Measurements from ENCODE around the gene MAGEB6.

DNA sequence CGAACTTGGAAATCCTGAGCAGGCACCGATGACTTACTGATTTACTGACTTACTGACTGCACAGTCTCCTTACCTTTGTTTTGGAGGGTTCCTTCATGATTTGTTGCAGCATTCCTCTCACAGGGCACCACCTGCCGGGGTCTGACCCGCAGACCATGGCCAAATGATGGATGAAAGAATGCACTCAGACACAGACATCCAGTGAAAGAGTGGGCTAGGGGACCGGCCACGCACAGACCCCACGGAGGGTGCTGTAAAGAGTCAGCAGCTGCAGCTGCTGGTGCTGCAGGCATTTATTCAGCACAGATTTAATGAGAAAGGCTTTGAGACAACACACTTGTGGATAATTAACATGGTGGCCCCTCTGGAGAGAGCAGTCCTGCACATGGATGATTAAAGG lies 27.1 kb downstream of the MAGEB6 start:
- TF ChIP-seq, protein P1, sequence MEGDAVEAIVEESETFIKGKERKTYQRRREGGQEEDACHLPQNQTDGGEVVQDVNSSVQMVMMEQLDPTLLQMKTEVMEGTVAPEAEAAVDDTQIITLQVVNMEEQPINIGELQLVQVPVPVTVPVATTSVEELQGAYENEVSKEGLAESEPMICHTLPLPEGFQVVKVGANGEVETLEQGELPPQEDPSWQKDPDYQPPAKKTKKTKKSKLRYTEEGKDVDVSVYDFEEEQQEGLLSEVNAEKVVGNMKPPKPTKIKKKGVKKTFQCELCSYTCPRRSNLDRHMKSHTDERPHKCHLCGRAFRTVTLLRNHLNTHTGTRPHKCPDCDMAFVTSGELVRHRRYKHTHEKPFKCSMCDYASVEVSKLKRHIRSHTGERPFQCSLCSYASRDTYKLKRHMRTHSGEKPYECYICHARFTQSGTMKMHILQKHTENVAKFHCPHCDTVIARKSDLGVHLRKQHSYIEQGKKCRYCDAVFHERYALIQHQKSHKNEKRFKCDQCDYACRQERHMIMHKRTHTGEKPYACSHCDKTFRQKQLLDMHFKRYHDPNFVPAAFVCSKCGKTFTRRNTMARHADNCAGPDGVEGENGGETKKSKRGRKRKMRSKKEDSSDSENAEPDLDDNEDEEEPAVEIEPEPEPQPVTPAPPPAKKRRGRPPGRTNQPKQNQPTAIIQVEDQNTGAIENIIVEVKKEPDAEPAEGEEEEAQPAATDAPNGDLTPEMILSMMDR (IDR thresholded peaks at IDR 0.05), result no peak
- no peak for TF ChIP-seq POLR2A (IDR thresholded peaks at IDR 0.05)
- TF ChIP-seq POLR2AphosphoS5 (IDR thresholded peaks at IDR 0.05), result no peak

Measured in breast epithelium (tissue), 3 donors.